Endothelial cell of umbilical vein (primary cell): Measurements from ENCODE around the gene SLC26A11. TPM values are rescaled to one million over a fixed set of nuclear protein-coding genes. Genes with fewer than 3 reads are reported as not detected.

Experiments used
- BruUV-seq: library from RNA; stranded (reverse); fragments of 400-500 nt; replicated peaks from 2 replicates; lab custom pipeline; 2021; lab: Mats Ljungman, UMichigan
- CTCF ChIA-PET: fragments of 300-600, 350-600 bp; sonication (Branson Sonifier 250); formaldehyde crosslinking; loops from one replicate; lab custom pipeline; 2021; ENCODE audit warnings: antibody characterized with exemption, inconsistent platforms; lab: Charles Lee
- POLR2A ChIA-PET: fragments of 300-600, 350-600 bp; sonication (Branson Sonifier 250); formaldehyde crosslinking; loops from one replicate; lab custom pipeline; 2021; ENCODE audit warnings: antibody characterized with exemption, inconsistent platforms; lab: Charles Lee
- DNase-seq: peaks from one replicate; pipeline ENCODE4 v3.0.0-alpha.2; 2011; ENCODE audit warnings: low read depth, low spot score
- FAIRE-seq: peaks from 2 replicates; lab custom pipeline; 2011; peaks lifted over from hg19 to GRCh38; lab: Jason Lieb, UNC
- H2AFZ ChIP-seq: 2 replicates; pipeline ENCODE4 v1.6.0; 2012; ENCODE audit warnings: low read depth, low read length, control low read depth, inconsistent platforms
- H3K27ac ChIP-seq: 2 replicates; pipeline ENCODE4 v1.5.1; 2011; ENCODE audit warnings: low read depth, mild to moderate bottlenecking, control low read depth, low read length, moderate library complexity; ENCODE audit not compliant: insufficient read depth
- H3K27me3 ChIP-seq, 2 experiments: 2 replicates each; pipeline versions ENCODE4 v1.6.0 to v1.6.1; 2011; ENCODE audit warnings: low read length in 2 of 2, mixed read lengths in 1 of 2; ENCODE audit not compliant: control insufficient read depth in 2 of 2, insufficient read depth in 2 of 2
- H3K36me3 ChIP-seq, 2 experiments: 2 replicates in 1 of 2; 3 replicates in 1 of 2; pipeline ENCODE4 v1.5.1; 2011; ENCODE audit warnings: low read length in 2 of 2, mild to moderate bottlenecking in 1 of 2, moderate library complexity in 1 of 2; ENCODE audit not compliant: control insufficient read depth in 2 of 2, insufficient read depth in 2 of 2; ENCODE audit errors: extremely low read depth in 1 of 2
- H3K4me1 ChIP-seq: 3 replicates; pipeline ENCODE4 v1.5.1; 2011; ENCODE audit warnings: mild to moderate bottlenecking, low read length; ENCODE audit not compliant: control insufficient read depth, insufficient read depth; ENCODE audit errors: extremely low read depth
- H3K4me2 ChIP-seq: 2 replicates; pipeline ENCODE4 v1.6.1; 2011; ENCODE audit warnings: low read length, control low read depth, mixed read lengths; ENCODE audit not compliant: insufficient read depth
- H3K4me3 ChIP-seq, 3 experiments: fragments of 200-600 bp in 1 of 3; sonication (generic), shearing (Covaris generic) in 1 of 3; replicated peaks in 1 of 3; 2 replicates each; pipeline ENCODE4 v1.5.1; 2011 to 2016; ENCODE audit warnings: control low read depth in 3 of 3, low read length in 3 of 3, mild to moderate bottlenecking in 2 of 3, inconsistent platforms in 1 of 3, low read depth in 1 of 3, moderate library complexity in 1 of 3; ENCODE audit not compliant: insufficient read depth in 1 of 3
- H3K79me2 ChIP-seq: 2 replicates; pipeline ENCODE4 v1.6.0; 2012; ENCODE audit warnings: low read length, inconsistent platforms; ENCODE audit not compliant: control insufficient read depth, insufficient read depth
- H3K9ac ChIP-seq: replicated peaks from 2 replicates; pipeline ENCODE3; 2011; ENCODE audit warnings: low read length, control low read depth; ENCODE audit not compliant: insufficient read depth; ENCODE audit errors: extremely low read depth
- H3K9me1 ChIP-seq: replicated peaks from 3 replicates; pipeline ENCODE4 v1.6.0; 2011; ENCODE audit warnings: mild to moderate bottlenecking, low read length; ENCODE audit not compliant: control insufficient read depth, insufficient read depth; ENCODE audit errors: extremely low read depth
- H3K9me3 ChIP-seq: replicated peaks from 2 replicates; pipeline ENCODE4 v1.5.1; 2012; ENCODE audit warnings: low read length, inconsistent platforms; ENCODE audit not compliant: control insufficient read depth, insufficient read depth
- H4K20me1 ChIP-seq: replicated peaks from 2 replicates; pipeline ENCODE3; 2011; ENCODE audit warnings: mild to moderate bottlenecking, low read length; ENCODE audit not compliant: control insufficient read depth, insufficient read depth; ENCODE audit errors: extremely low read depth
- CTCF ChIP-seq, 2 donors: IDR thresholded peaks; 1 replicate in 1 of 2; 2 replicates in 1 of 2; pipeline ENCODE4 v1.5.1; 2011; ENCODE audit warnings: low read length in 2 of 2, mild to moderate bottlenecking in 2 of 2, moderate library complexity in 2 of 2, control low read depth in 1 of 2, inconsistent platforms in 1 of 2, low read depth in 1 of 2; ENCODE audit not compliant: insufficient read depth in 1 of 2; ENCODE audit errors: extremely low read depth in 1 of 2
- FOS ChIP-seq: IDR thresholded peaks from 2 replicates; pipeline ENCODE4 v1.6.1; 2011; ENCODE audit warnings: mild to moderate bottlenecking, low read length, moderate library complexity, borderline replicate concordance; ENCODE audit not compliant: insufficient read depth
- GATA2 ChIP-seq: IDR thresholded peaks from 2 replicates; pipeline ENCODE4 v1.7.0; 2011; ENCODE audit warnings: low read depth, mild to moderate bottlenecking, moderate library complexity, mixed read lengths, low read length; ENCODE audit not compliant: insufficient read length, insufficient read depth
- JUN ChIP-seq: IDR thresholded peaks from 2 replicates; pipeline ENCODE4 v1.6.1; 2011; ENCODE audit warnings: borderline replicate concordance, low read depth; ENCODE audit not compliant: insufficient read length, insufficient read depth
- POLR2A ChIP-seq: IDR thresholded peaks from 2 replicates; pipeline ENCODE4 v1.6.1; 2012; ENCODE audit warnings: low read depth, mild to moderate bottlenecking, control low read depth, low read length
- POLR2AphosphoS5 ChIP-seq: IDR thresholded peaks from 2 replicates; pipeline ENCODE4 v1.6.1; 2012; ENCODE audit warnings: low read depth, mild to moderate bottlenecking, control low read depth, low read length, moderate library complexity; ENCODE audit not compliant: insufficient read depth
- dilution Hi-C: fragments of 300-500 bp; cut with MboI; formaldehyde crosslinking; loops from one replicate; pipeline ENCODE4 v1.15.0; 2019; ENCODE audit warnings: low sequenced_read_pairs; ENCODE audit not compliant: extremely low pct_ligation_motif_present
- intact Hi-C: fragments of 100-400 bp; cut with micrococcal nuclease; formaldehyde crosslinking; loops from one replicate; pipeline ENCODE4 v1.10.0; 2022
- polyA plus RNA-seq, 4 experiments: library from polyadenylated mRNA; depleted of rRNA in 3 of 4; stranded (reverse) in 3 of 4; unstranded in 1 of 4; fragments of >200 nt; gene quantifications; 2 replicates each; pipeline versions ENCODE4 v1.2.1 to v1.2.3, GENCODE V29; 2011 to 2012; ENCODE audit warnings: missing spikeins in 1 of 4
- total RNA-seq: library from RNA; stranded (reverse); gene quantifications from 2 replicates; pipeline ENCODE4 v1.2.3, GENCODE V29; 2021

Gene SLC26A11
- total and polyA plus RNA-seq, 2 donors (not counting 3 experiments of a cell fraction or from before 2014, with no cell fraction given), result 25.2 to 33.0 TPM

GRCh38 chr17:80254396-80255251 lies 34.4 kb downstream of the SLC26A11 start:
- POLR2A ChIA-PET, result no interaction called here
- Histone ChIP-seq H3K9ac (peak overlapping the region; percentile 28), H3K4me3 (no peak overlapping the region)

More at GRCh38 chr17:80254396-80255251, 34.4 kb downstream of the SLC26A11 start:
- H4K20me1 ChIP-seq, result no peaks in the 10 kb centered on the region
- dilution Hi-C loops (no loop called here), intact Hi-C loops (no loop called here)
- peak; percentile 99 for FAIRE-seq
- no peak for TF ChIP-seq CTCF (IDR thresholded peaks at IDR 0.05; ENCODE audit: extremely low read depth in 1 of 2, insufficient read depth in 1 of 2, low read depth in 1 of 2, low read length in 2 of 2)
- TF ChIP-seq POLR2AphosphoS5, result peak; percentile 90
- TF ChIP-seq JUN, result peak; percentile 80
- TF ChIP-seq POLR2A, result no peak
- peak; percentile 84 for TF ChIP-seq FOS
- TF ChIP-seq GATA2, result peak; percentile 98
- no peaks in the 10 kb centered on the region for H3K27me3 ChIP-seq
- H3K9me1 ChIP-seq, result no peaks in the 10 kb centered on the region
- no peaks in the 10 kb centered on the region for H3K79me2 ChIP-seq
- H3K36me3 ChIP-seq, result peaks cover 0 to 2% of the 10 kb centered on the region in 2 experiments
- CTCF ChIA-PET, result interaction anchor here (0.7 to 1.4 kb wide), 4 partner anchors 17 to 34 kb away, joined by 3 read pairs; partner anchors contain the start of genes SGSH and SLC26A11
- no TSS peak for BruUV-seq
- H3K27ac ChIP-seq, result peak overlapping the region; percentile 93
- H3K4me1 ChIP-seq, result peaks cover 20% of the 10 kb centered on the region
- no peaks in the 10 kb centered on the region for H3K9me3 ChIP-seq
- H3K4me2 ChIP-seq, result peak overlapping the region; percentile 47
- peak; percentile 83 for DNase-seq
- H2AFZ ChIP-seq, result peak overlapping the region; percentile 53
